CD4-positive, alpha-beta T cell treated with Interleukin-17A for 1 hour (primary cell): ENCODE measurements around the gene CD58.
A peak's percentile ranks its signal among the peaks of the same experiment; 100 is the strongest.
"Not testable (repeated sequence)": the region's sequence is repeated elsewhere in the genome, so short reads cannot be mapped to it uniquely, and the experiment has no call there.

Source experiments
- DNase-seq: peaks from one replicate; pipeline ENCODE4 v3.0.0-alpha.2; 2020

CD58 gene, protein sequence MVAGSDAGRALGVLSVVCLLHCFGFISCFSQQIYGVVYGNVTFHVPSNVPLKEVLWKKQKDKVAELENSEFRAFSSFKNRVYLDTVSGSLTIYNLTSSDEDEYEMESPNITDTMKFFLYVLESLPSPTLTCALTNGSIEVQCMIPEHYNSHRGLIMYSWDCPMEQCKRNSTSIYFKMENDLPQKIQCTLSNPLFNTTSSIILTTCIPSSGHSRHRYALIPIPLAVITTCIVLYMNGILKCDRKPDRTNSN

GRCh38 chr1:116570358-116571214 is at the start of gene CD58:
CD58 (minus strand) TSS chr1:116571026; CDS start chr1:116570972, 54 bp downstream.
- DNase-seq: peak; percentile 85

DNA sequence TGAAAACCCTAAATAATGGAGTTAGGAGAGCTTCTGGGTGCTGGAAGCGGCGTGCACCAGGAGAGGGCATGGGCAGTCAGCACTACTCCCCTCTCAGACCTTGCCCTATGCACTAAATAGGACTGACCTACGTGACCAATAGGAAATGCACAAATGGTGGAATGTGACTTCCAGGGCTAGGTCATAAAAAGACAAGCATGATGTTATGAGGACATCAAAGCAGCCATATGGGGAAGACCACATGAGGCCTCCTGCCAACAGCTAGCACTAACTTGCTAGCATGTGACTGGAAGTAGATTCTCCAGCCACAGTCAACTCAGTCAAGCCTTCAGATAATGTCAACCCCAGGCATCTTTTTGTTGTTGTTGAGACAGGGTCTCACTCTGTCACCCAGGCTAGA is 49.6 kb upstream of the CD58 start:
- not testable (repeated sequence) for DNase-seq

DNA sequence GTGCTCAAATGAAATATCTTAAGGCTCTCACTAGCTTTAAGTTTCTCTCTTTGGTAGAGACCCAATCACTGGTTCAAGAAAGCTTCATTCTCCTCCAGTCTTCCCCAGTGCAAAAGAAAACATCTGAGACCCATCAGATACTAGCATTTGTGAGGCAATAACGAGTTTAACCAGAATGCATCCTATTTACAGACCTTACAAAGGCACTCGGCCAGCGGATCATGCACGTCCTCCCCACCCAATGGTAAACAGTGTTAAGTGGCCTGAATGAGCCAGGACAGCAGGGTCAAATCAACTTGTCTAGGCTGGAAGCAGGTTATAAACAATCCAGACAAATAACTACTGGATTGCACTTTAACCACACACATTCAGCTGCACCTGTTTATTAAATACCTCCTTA is 48.3 kb upstream of the CD58 start:
- DNase-seq: not testable (repeated sequence)

- DNase-seq: not testable (repeated sequence)
Measured at GRCh38 chr1:116617808-116618207, 47.0 kb upstream of the CD58 start.

DNA sequence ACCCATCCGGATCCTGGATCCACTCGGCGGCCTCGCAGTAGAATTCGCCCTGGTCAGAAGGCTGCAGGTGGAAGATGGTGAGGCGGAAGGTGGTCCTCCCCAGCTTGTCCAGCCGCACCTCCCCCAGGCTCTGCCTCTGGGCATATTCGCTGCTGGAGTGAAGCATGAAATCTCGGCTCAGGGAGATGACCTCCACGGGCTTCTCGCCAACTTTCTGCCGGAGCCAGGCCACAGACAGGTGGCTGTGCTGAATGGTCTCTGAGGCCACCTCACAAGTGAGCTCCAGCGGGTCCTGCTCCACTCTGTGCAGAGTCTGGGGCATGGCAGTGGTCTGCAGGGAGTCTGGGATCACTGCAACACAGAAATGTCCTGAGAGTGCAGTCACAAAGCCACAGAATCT is 43.0 kb upstream of the CD58 start:
- not testable (repeated sequence) for DNase-seq

- not testable (repeated sequence) for DNase-seq
Measured at GRCh38 chr1:116609801-116610371, 39.1 kb upstream of the CD58 start.

- not testable (repeated sequence) for DNase-seq
Measured at GRCh38 chr1:116608841-116609240, 38.0 kb upstream of the CD58 start.

- DNase-seq: not testable (repeated sequence)
Measured at GRCh38 chr1:116608151-116608550, 37.3 kb upstream of the CD58 start.

DNA sequence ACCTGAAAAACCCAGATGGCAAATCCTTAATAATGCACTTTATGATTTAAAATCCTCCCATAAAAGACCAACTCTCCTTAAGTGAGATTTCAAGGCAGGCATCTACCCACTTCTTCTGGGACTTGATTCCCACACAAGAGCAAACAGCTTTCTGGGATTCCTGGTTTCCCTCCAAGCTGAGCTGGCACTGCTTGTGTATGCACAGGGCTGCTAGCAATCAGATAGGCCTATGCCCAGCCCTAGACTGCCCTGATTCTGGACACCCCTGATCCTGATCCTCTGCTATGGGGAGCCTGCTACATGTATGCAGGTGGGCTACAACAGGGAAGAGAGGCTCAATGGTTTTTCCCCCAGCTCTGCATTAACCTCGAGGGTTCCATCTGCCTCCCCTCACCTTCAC is 36.6 kb upstream of the CD58 start:
- DNase-seq: not testable (repeated sequence)

GRCh38 chr1:116606067-116606466 is 35.2 kb upstream of the CD58 start:
- DNase-seq: peak; percentile 6

GRCh38 chr1:116605315-116605714 is 34.5 kb upstream of the CD58 start:
- no peak for DNase-seq

DNA sequence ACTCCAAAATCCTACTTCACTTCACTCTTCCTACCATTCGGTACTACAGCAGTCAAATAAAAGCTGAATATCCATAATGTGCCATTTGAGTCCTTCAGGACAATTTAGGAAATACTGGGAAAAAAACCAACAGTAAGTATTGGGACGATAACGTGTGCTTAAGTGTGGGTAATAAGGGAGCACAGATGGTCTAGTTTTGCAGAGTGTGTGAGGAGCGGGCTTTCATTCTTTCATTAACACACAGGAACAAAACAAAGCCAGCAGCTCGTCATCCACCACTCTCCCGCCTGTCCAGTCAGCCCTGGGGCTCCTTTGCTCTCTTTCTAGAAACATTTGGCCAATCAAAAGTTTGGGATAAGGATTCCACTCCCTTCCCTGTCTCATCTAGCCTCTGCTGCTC is 33.6 kb upstream of the CD58 start:
- not testable (repeated sequence) for DNase-seq

GRCh38 chr1:116603646-116604045 is 32.8 kb upstream of the CD58 start:
- not testable (repeated sequence) for DNase-seq

DNA sequence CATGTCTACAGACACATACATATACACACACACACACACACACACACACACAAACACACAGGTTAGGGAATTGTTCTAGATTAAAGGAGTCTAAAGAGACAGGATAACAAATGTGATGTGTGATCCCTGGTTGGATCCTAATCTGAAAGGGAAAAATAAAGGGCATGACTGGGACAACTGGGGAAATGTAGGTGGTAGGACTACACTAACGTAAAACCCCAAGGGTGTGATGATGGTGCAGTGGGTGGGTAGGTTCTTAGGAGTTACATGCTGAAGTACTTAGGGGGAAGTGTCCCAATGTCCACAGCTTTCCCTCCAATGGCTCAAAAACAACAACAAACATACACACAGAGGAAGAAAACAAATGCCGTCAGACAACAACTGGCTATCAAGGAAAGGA is 28.5 kb upstream of the CD58 start:
- DNase-seq: not testable (repeated sequence)

- not testable (repeated sequence) for DNase-seq
Measured at GRCh38 chr1:116598420-116599036, 27.7 kb upstream of the CD58 start.

- DNase-seq: not testable (repeated sequence)
Measured at GRCh38 chr1:116597388-116597787, 26.6 kb upstream of the CD58 start.

GRCh38 chr1:116596742-116597307 is 26.0 kb upstream of the CD58 start:
- not testable (repeated sequence) for DNase-seq

DNA sequence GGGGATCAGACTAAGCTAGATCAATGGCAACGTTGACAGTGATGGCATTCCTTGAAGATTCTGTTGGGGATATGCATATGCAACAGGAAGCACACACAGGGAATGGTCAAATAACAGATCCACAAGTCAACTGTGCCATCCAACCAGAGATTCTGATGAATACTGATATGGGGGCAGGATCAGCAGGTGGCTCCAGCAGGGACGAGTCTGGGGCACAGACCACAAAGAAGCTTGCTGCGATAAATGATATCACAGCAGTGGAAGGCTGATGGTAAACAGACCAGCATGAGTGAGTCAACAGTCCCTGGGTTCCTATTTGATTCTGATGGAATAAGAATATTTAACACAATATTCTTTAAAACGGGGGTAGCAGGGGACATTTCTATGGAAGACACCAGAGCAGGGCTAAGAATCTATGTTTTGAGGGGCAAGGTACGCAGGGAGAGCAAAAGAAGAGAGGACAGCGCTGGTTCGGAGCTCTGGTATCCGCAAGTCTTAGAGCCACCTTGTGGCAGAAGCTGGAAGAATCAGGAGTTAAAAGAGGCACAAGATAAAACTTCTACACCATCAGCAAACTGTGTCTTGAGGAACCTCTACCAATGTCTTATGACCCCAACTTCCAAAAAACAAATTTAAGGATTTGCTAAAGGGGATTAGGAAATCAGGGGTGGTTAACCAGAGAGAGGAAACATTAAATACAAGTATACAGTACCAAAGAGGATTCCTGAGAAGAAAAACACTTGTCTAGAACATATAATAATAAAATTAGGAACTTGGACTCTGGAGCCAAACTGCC is 25.3 kb upstream of the CD58 start:
- DNase-seq: peak; percentile 56

- not testable (repeated sequence) for DNase-seq
Measured at GRCh38 chr1:116595065-116595840, 24.4 kb upstream of the CD58 start.

DNA sequence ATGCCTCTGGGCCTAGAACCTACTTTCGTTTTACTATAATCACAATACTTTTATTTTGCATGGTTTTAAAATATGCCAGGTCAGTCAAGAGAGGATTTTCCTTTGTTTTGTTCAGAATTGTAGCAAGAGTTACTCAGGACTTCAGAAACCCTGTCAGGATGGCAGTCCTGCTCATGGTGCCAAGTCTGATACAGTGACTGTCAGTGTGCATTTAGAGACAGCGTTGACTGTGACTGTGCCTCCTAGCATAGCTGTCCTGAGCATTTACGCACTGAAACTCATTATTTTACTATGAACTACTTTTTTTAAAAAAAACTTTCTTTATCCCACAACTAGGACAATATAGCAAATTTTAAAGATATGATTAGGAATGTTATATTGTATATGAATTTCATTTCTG is 23.2 kb upstream of the CD58 start:
- DNase-seq: not testable (repeated sequence)

- not testable (repeated sequence) for DNase-seq
Measured at GRCh38 chr1:116593401-116593800, 22.6 kb upstream of the CD58 start.
